Uterus (tissue), 4 donors: ENCODE measurements around the gene CSNK1G2. TPM values are rescaled to one million over a fixed set of nuclear protein-coding genes. Genes with fewer than 3 reads are reported as not detected.
A peak's percentile ranks its signal among the peaks of the same experiment; 100 is the strongest.

Source experiments
- DNase-seq, 2 donors: peaks; one replicate each; pipeline ENCODE4 v3.0.0-alpha.2; 2019 to 2020
- H3K27ac ChIP-seq, 2 donors: fragments of 200-600 bp; sonication (generic); 1 replicate in 1 of 2; 2 replicates in 1 of 2; pipeline ENCODE4 v1.5.1; 2016 to 2018
- H3K27me3 ChIP-seq, 2 donors: fragments of 200-600 bp; sonication (generic); one replicate each; pipeline ENCODE4 v1.5.1; 2018 to 2019; ENCODE audit warnings: control low read depth in 1 of 2
- H3K36me3 ChIP-seq, 2 donors: fragments of 200-600 bp; sonication (generic); one replicate each; pipeline ENCODE4 v1.5.1; 2019; ENCODE audit warnings: control low read depth in 1 of 2
- H3K4me1 ChIP-seq, 2 donors: fragments of 200-600 bp; sonication (generic); one replicate each; pipeline ENCODE4 v1.5.1; 2018 to 2019; ENCODE audit warnings: control low read depth in 1 of 2
- H3K4me3 ChIP-seq, 2 donors: fragments of 200-600 bp; sonication (generic); 1 replicate in 1 of 2; 2 replicates in 1 of 2; pipeline ENCODE4 v1.5.1; 2018 to 2019; ENCODE audit warnings: mild to moderate bottlenecking in 1 of 2
- H3K9me3 ChIP-seq, 2 donors: fragments of 200-600 bp; sonication (generic); one replicate each; pipeline ENCODE4 v1.5.1; 2019; ENCODE audit warnings: control low read depth in 1 of 2
- POLR2A ChIP-seq, 2 donors: fragments of 450-650 bp; IDR thresholded peaks; one replicate each; pipeline ENCODE4 v1.6.1; 2016; ENCODE audit warnings: antibody characterized with exemption in 2 of 2, mild to moderate bottlenecking in 1 of 2, moderate library complexity in 1 of 2
- intact Hi-C: fragments of 100-400 bp; cut with DNase I; formaldehyde crosslinking; loops from one replicate; pipeline ENCODE4 v1.15.1; 2023; ENCODE audit warnings: low total_unique reads
- total RNA-seq, 4 donors: library from RNA; depleted of rRNA in 3 of 4; stranded (reverse); fragments of >200 nt in 3 of 4; gene quantifications; one replicate each; pipeline versions ENCODE4 v1.1.0 to v1.2.4, GENCODE V29; 2014 to 2023
- TF ChIP-seq, protein P1 (sequence below), 4 experiments: fragments of 200-600 bp in 2 of 4; fragments of 450-650 bp in 2 of 4; sonication (generic) in 2 of 4; IDR thresholded peaks; one replicate each; pipeline ENCODE4 v1.5.1; 2016 to 2019; ENCODE audit warnings: antibody characterized with exemption in 4 of 4, mild to moderate bottlenecking in 2 of 4, moderate library complexity in 1 of 4
- donor health status: DM: yes; HTN: yes; CAD: no.

The CSNK1G2 gene
- total RNA-seq, 4 donors from 2014 or later: 8.2 to 59.4 (median 46.7) TPM

GRCh38 chr19:1936430-1936829 lies 4.5 kb upstream of the CSNK1G2 start:
- intact Hi-C loops: no loop called here
- TF ChIP-seq, protein P1, sequence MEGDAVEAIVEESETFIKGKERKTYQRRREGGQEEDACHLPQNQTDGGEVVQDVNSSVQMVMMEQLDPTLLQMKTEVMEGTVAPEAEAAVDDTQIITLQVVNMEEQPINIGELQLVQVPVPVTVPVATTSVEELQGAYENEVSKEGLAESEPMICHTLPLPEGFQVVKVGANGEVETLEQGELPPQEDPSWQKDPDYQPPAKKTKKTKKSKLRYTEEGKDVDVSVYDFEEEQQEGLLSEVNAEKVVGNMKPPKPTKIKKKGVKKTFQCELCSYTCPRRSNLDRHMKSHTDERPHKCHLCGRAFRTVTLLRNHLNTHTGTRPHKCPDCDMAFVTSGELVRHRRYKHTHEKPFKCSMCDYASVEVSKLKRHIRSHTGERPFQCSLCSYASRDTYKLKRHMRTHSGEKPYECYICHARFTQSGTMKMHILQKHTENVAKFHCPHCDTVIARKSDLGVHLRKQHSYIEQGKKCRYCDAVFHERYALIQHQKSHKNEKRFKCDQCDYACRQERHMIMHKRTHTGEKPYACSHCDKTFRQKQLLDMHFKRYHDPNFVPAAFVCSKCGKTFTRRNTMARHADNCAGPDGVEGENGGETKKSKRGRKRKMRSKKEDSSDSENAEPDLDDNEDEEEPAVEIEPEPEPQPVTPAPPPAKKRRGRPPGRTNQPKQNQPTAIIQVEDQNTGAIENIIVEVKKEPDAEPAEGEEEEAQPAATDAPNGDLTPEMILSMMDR (IDR thresholded peaks at IDR 0.05): no peak
- TF ChIP-seq POLR2A (IDR thresholded peaks at IDR 0.05): no peak
- Histone ChIP-seq H3K9me3 (no peaks in the 10 kb centered on the region), H3K27ac (no peak overlapping the region), H3K4me1 (peaks cover 3 to 4% of the 10 kb centered on the region in 2 donors), H3K27me3 (no peaks in the 10 kb centered on the region), H3K36me3 (no peaks in the 10 kb centered on the region), H3K4me3 (no peak overlapping the region)
- DNase-seq: no peak

- Histone ChIP-seq H3K4me3 (no peak overlapping the region), H3K4me1 (peaks cover 3 to 4% of the 10 kb centered on the region in 2 donors), H3K36me3 (no peaks in the 10 kb centered on the region), H3K27me3 (no peaks in the 10 kb centered on the region), H3K9me3 (no peaks in the 10 kb centered on the region), H3K27ac (no peak overlapping the region)
- DNase-seq: no peak
- TF ChIP-seq, protein P1 (IDR thresholded peaks at IDR 0.05): no peak
- TF ChIP-seq POLR2A (IDR thresholded peaks at IDR 0.05): no peak
- intact Hi-C loops: no loop called here
These were observed 3.9 kb upstream of the CSNK1G2 start for GRCh38 chr19:1936916-1937610.

GRCh38 chr19:1938071-1938470 lies 2.9 kb upstream of the CSNK1G2 start:
- intact Hi-C loops: no loop called here
- Histone ChIP-seq H3K27me3 (no peaks in the 10 kb centered on the region), H3K36me3 (no peaks in the 10 kb centered on the region), H3K4me3 (no peak overlapping the region), H3K27ac (no peak overlapping the region), H3K4me1 (peaks cover 3 to 13% of the 10 kb centered on the region in 2 donors), H3K9me3 (no peaks in the 10 kb centered on the region)
- DNase-seq: no peak
- TF ChIP-seq, protein P1 (IDR thresholded peaks at IDR 0.05): no peak
- no peak for TF ChIP-seq POLR2A (IDR thresholded peaks at IDR 0.05)

DNA sequence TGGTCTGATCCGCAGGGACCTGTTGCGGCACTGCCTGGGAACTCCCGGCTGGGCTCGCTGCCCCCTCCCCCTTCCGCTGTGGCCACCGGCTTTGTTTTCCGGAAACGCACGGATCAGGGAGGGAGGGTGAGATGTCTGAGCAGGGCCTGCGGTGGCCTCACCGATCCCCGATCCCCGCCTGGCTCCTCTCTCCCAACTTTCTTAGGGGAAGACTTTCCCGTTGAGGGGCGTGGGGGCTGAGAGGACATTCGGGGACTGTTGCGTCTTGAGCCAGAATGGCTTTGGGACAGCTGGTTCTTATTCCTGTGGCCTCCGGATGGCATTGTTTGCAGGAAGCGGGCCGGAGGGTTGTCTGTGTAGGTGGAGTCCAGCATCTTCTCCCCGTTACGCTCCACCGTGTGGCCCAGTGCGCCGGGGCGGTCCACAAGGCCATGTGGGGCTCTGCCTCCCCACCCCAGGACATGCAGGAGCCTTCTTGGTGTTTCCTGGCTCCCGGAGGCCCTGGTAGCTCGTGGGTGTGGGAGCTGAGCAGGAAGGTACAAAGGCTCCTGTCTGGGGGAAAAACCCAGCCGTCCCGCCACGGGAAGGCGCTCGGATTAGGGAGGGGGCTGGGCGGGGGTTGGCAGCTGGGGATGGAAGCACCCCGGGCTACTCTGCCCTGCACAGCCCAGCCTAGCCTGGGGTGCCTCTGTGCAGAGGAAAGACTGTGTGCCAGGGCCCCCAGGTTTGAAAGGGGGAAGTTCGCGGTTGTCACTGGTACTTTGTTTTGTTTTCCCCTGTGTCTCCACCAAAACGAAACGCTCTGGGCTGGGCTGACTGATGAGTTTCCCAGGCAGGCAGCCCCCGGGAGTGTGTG lies 1.3 kb downstream of the CSNK1G2 start:
- peak; percentile 66 to 69 for DNase-seq
- intact Hi-C loops: no loop called here
- no peaks in the 10 kb centered on the region for H3K9me3 ChIP-seq
- H3K4me1 ChIP-seq: peaks cover 3 to 14% of the 10 kb centered on the region in 2 donors
- H3K27me3 ChIP-seq: no peaks in the 10 kb centered on the region
- no peak for TF ChIP-seq POLR2A (IDR thresholded peaks at IDR 0.05)
- TF ChIP-seq, protein P1 (IDR thresholded peaks at IDR 0.05): no peak
- peak overlapping the region; percentile 64 to 73 for H3K4me3 ChIP-seq
- H3K27ac ChIP-seq: peak overlapping the region; percentile 73 to 95
- H3K36me3 ChIP-seq: no peaks in the 10 kb centered on the region
